Measurements from ENCODE around the gene PTK7. TPM values are rescaled to one million over a fixed set of nuclear protein-coding genes. Genes with fewer than 3 reads are reported as not detected.
A peak's percentile ranks its signal among the peaks of the same experiment; 100 is the strongest.

The PTK7 gene
- total and polyA plus RNA-seq, 2 of the 8 experiments (the other 6 are each of a cell fraction or from before 2014, with no cell fraction given): 110 to 138 TPM

GRCh38 chr6:43076464-43077332, 584 bp downstream of the PTK7 start (continued):
- peak; percentile 80; the same call in 1 of the 2 replicates for TF ChIP-seq RBBP5 (IDR thresholded peaks at IDR 0.05; ENCODE audit: borderline replicate concordance, low read depth, low read length)
- TF ChIP-seq JUND (IDR thresholded peaks at IDR 0.05; ENCODE audit: low read length): peak; percentile 75; the same call in 1 of the 2 replicates
- TF ChIP-seq CHD1 (IDR thresholded peaks at IDR 0.05; ENCODE audit: low read depth, low read length): no peak
- TF ChIP-seq CREB1 (IDR thresholded peaks at IDR 0.05): peak; percentile 50
- 0 out of 4 replicates have a peak, but pooled peaks of 1 of the 2 experiments have one; percentile 61 for TF ChIP-seq HDAC2 (IDR thresholded peaks at IDR 0.05; ENCODE audit: borderline replicate concordance in 1 of 2, low read depth in 2 of 2, low read length in 2 of 2)
- peak in 1 of 2 experiments; percentile 23; a peak in 2 of 3 replicates for TF ChIP-seq POLR2A (IDR thresholded peaks at IDR 0.05; ENCODE audit: control extremely low read depth in 1 of 2, low read depth in 2 of 2, low read length in 2 of 2)
- TF ChIP-seq KDM4A (IDR thresholded peaks at IDR 0.05; ENCODE audit: low read depth, low read length, severe bottlenecking): peak; percentile 75
- 0 out of 3 replicates have a peak, but pooled peaks of 1 of the 2 experiments have one; percentile 6 for TF ChIP-seq EP300 (IDR thresholded peaks at IDR 0.05; ENCODE audit: borderline replicate concordance in 1 of 2, low read depth in 2 of 2, low read length in 2 of 2)
- peak; percentile 64 for TF ChIP-seq TBP (IDR thresholded peaks at IDR 0.05; ENCODE audit: low read depth, low read length)
- peak in 1 of 2 experiments; percentile 73; a peak in 2 of 4 replicates for TF ChIP-seq SIN3A (conservative IDR thresholded peaks at IDR 0.05 in 1 of 2, IDR thresholded peaks at IDR 0.05 in 1 of 2; ENCODE audit: low read depth in 1 of 2, low read length in 2 of 2)
- peak; percentile 49; the same call in 1 of the 2 replicates for TF ChIP-seq RFX5 (IDR thresholded peaks at IDR 0.05; ENCODE audit: borderline replicate concordance, low read depth, low read length)
- TF ChIP-seq SAP30 (IDR thresholded peaks at IDR 0.05; ENCODE audit: insufficient read depth, insufficient replicate concordance, low read length): peak; percentile 81
- peak in 1 of 2 experiments; percentile 35; a peak in 3 of 4 replicates for TF ChIP-seq RAD21 (IDR thresholded peaks at IDR 0.05 in 1 of 2, conservative IDR thresholded peaks at IDR 0.05 in 1 of 2; ENCODE audit: low read depth in 2 of 2, low read length in 2 of 2)
